H9 (cell line): ENCODE data around the gene AKAP9. TPM values are rescaled to one million over a fixed set of nuclear protein-coding genes. Genes with fewer than 3 reads are reported as not detected.

ENCODE experiments used
- DNase-seq: peaks from one replicate; pipeline ENCODE4 v3.0.0-alpha.2; 2017
- H2AFZ ChIP-seq: one replicate; pipeline ENCODE4 v1.6.1; 2013; ENCODE audit warnings: mild to moderate bottlenecking, low read length, control low read depth, moderate library complexity
- H2AK5ac ChIP-seq: 2 replicates; pipeline ENCODE4 v1.6.1; 2013; ENCODE audit warnings: low read length, control low read depth, mixed read lengths; ENCODE audit not compliant: insufficient read length
- H2BK120ac ChIP-seq: one replicate; pipeline ENCODE4 v1.6.1; 2013; ENCODE audit warnings: low read depth, mild to moderate bottlenecking, low read length, control low read depth, inconsistent platforms; ENCODE audit not compliant: poor library complexity, severe bottlenecking
- H2BK12ac ChIP-seq: 2 replicates; pipeline ENCODE4 v1.6.1; 2013; ENCODE audit warnings: low read length, control low read depth, mixed read lengths, low read depth; ENCODE audit not compliant: insufficient read length
- H2BK15ac ChIP-seq: 2 replicates; pipeline ENCODE4 v1.6.1; 2013; ENCODE audit warnings: low read depth, low read length, control low read depth
- H2BK20ac ChIP-seq: one replicate; pipeline ENCODE4 v1.6.1; 2013; ENCODE audit warnings: low read depth, mild to moderate bottlenecking, low read length, control low read depth, inconsistent platforms; ENCODE audit not compliant: poor library complexity, severe bottlenecking
- H2BK5ac ChIP-seq: 2 replicates; pipeline ENCODE4 v1.6.1; 2013; ENCODE audit warnings: low read length, control low read depth, mixed read lengths; ENCODE audit not compliant: insufficient read length
- H3K14ac ChIP-seq: 2 replicates; pipeline ENCODE4 v1.6.1; 2013; ENCODE audit warnings: low read length, control low read depth; ENCODE audit not compliant: insufficient read depth
- H3K18ac ChIP-seq: 2 replicates; pipeline ENCODE4 v1.6.1; 2013; ENCODE audit warnings: low read depth, mild to moderate bottlenecking, mixed read lengths, low read length, control low read depth; ENCODE audit not compliant: insufficient read length
- H3K23ac ChIP-seq: 2 replicates; pipeline ENCODE4 v1.6.1; 2013; ENCODE audit warnings: low read length, control low read depth, mixed read lengths, low read depth; ENCODE audit not compliant: insufficient read length
- H3K23me2 ChIP-seq: 2 replicates; pipeline ENCODE4 v1.6.1; 2013; ENCODE audit warnings: low read depth, mild to moderate bottlenecking, mixed read lengths, low read length, control low read depth; ENCODE audit not compliant: insufficient read length, poor library complexity, severe bottlenecking
- H3K27ac ChIP-seq: 2 replicates; pipeline ENCODE4 v1.5.1; 2013; ENCODE audit warnings: low read length, control low read depth, mixed read lengths, low read depth; ENCODE audit not compliant: insufficient read length
- H3K27me3 ChIP-seq: 2 replicates; pipeline ENCODE4 v1.6.1; 2013; ENCODE audit warnings: low read length, control low read depth, inconsistent platforms; ENCODE audit not compliant: insufficient read depth
- H3K4ac ChIP-seq: 2 replicates; pipeline ENCODE4 v1.6.1; 2013; ENCODE audit warnings: low read depth, mild to moderate bottlenecking, control low read depth, inconsistent platforms, low read length, moderate library complexity
- H3K4me1 ChIP-seq: 2 replicates; pipeline ENCODE4 v1.6.1; 2013; ENCODE audit warnings: low read length, control low read depth, inconsistent platforms; ENCODE audit not compliant: insufficient read depth
- H3K4me2 ChIP-seq: 2 replicates; pipeline ENCODE4 v1.6.1; 2013; ENCODE audit warnings: low read length, control low read depth, mixed read lengths; ENCODE audit not compliant: insufficient read length, insufficient read depth
- H3K56ac ChIP-seq: 2 replicates; pipeline ENCODE4 v1.6.1; 2013; ENCODE audit warnings: low read depth, mild to moderate bottlenecking, mixed read lengths, low read length, control low read depth; ENCODE audit not compliant: insufficient read length
- H3K79me1 ChIP-seq: 2 replicates; pipeline ENCODE4 v1.6.1; 2013; ENCODE audit warnings: low read depth, mild to moderate bottlenecking, moderate library complexity, low read length, control low read depth, inconsistent platforms; ENCODE audit not compliant: insufficient read depth, poor library complexity, severe bottlenecking
- H3K79me2 ChIP-seq: 2 replicates; pipeline ENCODE4 v1.6.1; 2013; ENCODE audit warnings: low read length, control low read depth, inconsistent platforms; ENCODE audit not compliant: insufficient read depth
- H3K9ac ChIP-seq: 2 replicates; pipeline ENCODE4 v1.6.1; 2013; ENCODE audit warnings: low read length, control low read depth, mixed read lengths; ENCODE audit not compliant: insufficient read length; ENCODE audit errors: extremely low read depth
- H3K9me3 ChIP-seq: one replicate; pipeline ENCODE4 v1.6.1; 2013; ENCODE audit warnings: low read depth, low read length, inconsistent platforms; ENCODE audit not compliant: control insufficient read depth
- H3T11ph ChIP-seq: one replicate; pipeline ENCODE4 v1.6.1; 2013; ENCODE audit warnings: mild to moderate bottlenecking, low read length, control low read depth, inconsistent platforms
- H4K20me1 ChIP-seq: one replicate; pipeline ENCODE4 v1.6.1; 2013; ENCODE audit not compliant: control insufficient read depth, insufficient read length, insufficient read depth
- H4K5ac ChIP-seq: 2 replicates; pipeline ENCODE4 v1.6.1; 2013; ENCODE audit warnings: low read depth, mild to moderate bottlenecking, mixed read lengths, low read length, control low read depth; ENCODE audit not compliant: insufficient read length
- H4K8ac ChIP-seq: replicated peaks from 2 replicates; pipeline ENCODE4 v1.6.1; 2013; ENCODE audit warnings: low read length, control low read depth, mixed read lengths, low read depth; ENCODE audit not compliant: insufficient read length
- H4K91ac ChIP-seq: 2 replicates; pipeline ENCODE4 v1.6.1; 2013; ENCODE audit warnings: low read depth, mild to moderate bottlenecking, moderate library complexity, mixed read lengths, low read length, control low read depth; ENCODE audit not compliant: insufficient read length
- H3K27ac Mint-ChIP-seq, 3 experiments: 2 replicates in 2 of 3; 3 replicates in 1 of 3; pipeline ENCODE4 v1.8.0; 2020 to 2021; ENCODE audit warnings: mixed read lengths in 3 of 3, mild to moderate bottlenecking in 1 of 3, moderate library complexity in 1 of 3
- H3K27me3 Mint-ChIP-seq: 2 replicates; pipeline ENCODE4 v1.8.0; 2021; ENCODE audit warnings: low read depth, mild to moderate bottlenecking, moderate library complexity, mixed read lengths
- H3K36me3 Mint-ChIP-seq, 3 experiments: 2 replicates in 2 of 3; 3 replicates in 1 of 3; pipeline ENCODE4 v1.8.0; 2020 to 2021; ENCODE audit warnings: low read depth in 3 of 3, mixed read lengths in 3 of 3; ENCODE audit not compliant: insufficient read depth in 1 of 3
- H3K4me1 Mint-ChIP-seq, 2 experiments: 2 replicates each; pipeline ENCODE4 v1.8.0; 2020; ENCODE audit warnings: mixed read lengths in 2 of 2
- H3K4me3 Mint-ChIP-seq, 2 experiments: 2 replicates in 1 of 2; 3 replicates in 1 of 2; pipeline ENCODE4 v1.8.0; 2020 to 2021; ENCODE audit warnings: mild to moderate bottlenecking in 2 of 2, mixed read lengths in 2 of 2, moderate library complexity in 1 of 2
- H3K9me3 Mint-ChIP-seq, 2 experiments: 2 replicates in 1 of 2; 3 replicates in 1 of 2; pipeline ENCODE4 v1.8.0; 2020; ENCODE audit warnings: mild to moderate bottlenecking in 2 of 2, mixed read lengths in 2 of 2, moderate library complexity in 1 of 2
- CTCF ChIP-seq: fragments of 200-600 bp; sonication (generic); conservative IDR thresholded peaks from 3 replicates; pipeline ENCODE4 v1.8.0; 2021; ENCODE audit warnings: antibody characterized with exemption, mild to moderate bottlenecking
- WGBS: extraction: QIAGEN DNeasy Blood & Tissue Kit; methylation state at CpG from one replicate; pipeline ENCODE4 v1.1.7; 2013; ENCODE audit warnings: missing lambda C conversion rate, low lambda C conversion rate, mixed read lengths; ENCODE audit not compliant: insufficient read length; ENCODE audit errors: extremely low coverage; 5-methylcytosine and 5-hydroxymethylcytosine counted together
- total RNA-seq: library from RNA; stranded (reverse); gene quantifications from 2 replicates; pipeline ENCODE4 v1.2.1, GENCODE V29; 2021

The AKAP9 gene
- total RNA-seq, 1 experiment from 2014 or later = 22.4 TPM

- Histone ChIP-seq H3K79me1 (no peaks in the 10 kb centered on the region), H4K20me1 (no peaks in the 10 kb centered on the region), H3K23ac (no peak overlapping the region), H3K18ac (no peak overlapping the region), H3K9me3 (no peaks in the 10 kb centered on the region), H4K8ac (no peak overlapping the region), H3K79me2 (no peaks in the 10 kb centered on the region), H3K23me2 (no peaks in the 10 kb centered on the region), H4K5ac (no peak overlapping the region), H3K27me3 (no peaks in the 10 kb centered on the region), H3K9ac (no peak overlapping the region), H2BK15ac (no peak overlapping the region), H3K4me2 (no peak overlapping the region), H2BK5ac (no peak overlapping the region), H2BK12ac (no peak overlapping the region), H4K91ac (no peak overlapping the region), H3K4me1 (no peaks in the 10 kb centered on the region), H3T11ph (no peak overlapping the region), H3K14ac (no peak overlapping the region), H2BK20ac (no peak overlapping the region), H3K4ac (no peak overlapping the region), H2AK5ac (no peak overlapping the region), H3K27ac (no peak overlapping the region), H3K56ac (no peak overlapping the region), H2AFZ (no peak overlapping the region), H2BK120ac (no peak overlapping the region)
- Mint-ChIP-seq H3K36me3 (peaks cover 9 to 38% (median 21%) of the 10 kb centered on the region in 3 experiments; a peak in 6 of 7 replicates), H3K27me3 (no peaks in the 10 kb centered on the region), H3K9me3 (no peaks in the 10 kb centered on the region), H3K4me3 (no peak overlapping the region), H3K4me1 (no peaks in the 10 kb centered on the region), H3K27ac (no peak overlapping the region)
- no peak for DNase-seq
- no peak for TF ChIP-seq CTCF
- WGBS = no CpG with 5 or more reads among the region's 2 CpGs
These were observed 54.9 kb downstream of the AKAP9 start for GRCh38 chr7:91995391-91996105.
